GM18858 (cell line): ENCODE results near the gene ZCCHC4.

ENCODE experiments used
- ATAC-seq: cut with Tn5 transposase; IDR thresholded peaks from one replicate; pipeline ENCODE4 v1.9.1; 2021; ENCODE audit not compliant: unreplicated experiment

The ZCCHC4 gene, protein sequence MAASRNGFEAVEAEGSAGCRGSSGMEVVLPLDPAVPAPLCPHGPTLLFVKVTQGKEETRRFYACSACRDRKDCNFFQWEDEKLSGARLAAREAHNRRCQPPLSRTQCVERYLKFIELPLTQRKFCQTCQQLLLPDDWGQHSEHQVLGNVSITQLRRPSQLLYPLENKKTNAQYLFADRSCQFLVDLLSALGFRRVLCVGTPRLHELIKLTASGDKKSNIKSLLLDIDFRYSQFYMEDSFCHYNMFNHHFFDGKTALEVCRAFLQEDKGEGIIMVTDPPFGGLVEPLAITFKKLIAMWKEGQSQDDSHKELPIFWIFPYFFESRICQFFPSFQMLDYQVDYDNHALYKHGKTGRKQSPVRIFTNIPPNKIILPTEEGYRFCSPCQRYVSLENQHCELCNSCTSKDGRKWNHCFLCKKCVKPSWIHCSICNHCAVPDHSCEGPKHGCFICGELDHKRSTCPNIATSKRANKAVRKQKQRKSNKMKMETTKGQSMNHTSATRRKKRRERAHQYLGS

DNA sequence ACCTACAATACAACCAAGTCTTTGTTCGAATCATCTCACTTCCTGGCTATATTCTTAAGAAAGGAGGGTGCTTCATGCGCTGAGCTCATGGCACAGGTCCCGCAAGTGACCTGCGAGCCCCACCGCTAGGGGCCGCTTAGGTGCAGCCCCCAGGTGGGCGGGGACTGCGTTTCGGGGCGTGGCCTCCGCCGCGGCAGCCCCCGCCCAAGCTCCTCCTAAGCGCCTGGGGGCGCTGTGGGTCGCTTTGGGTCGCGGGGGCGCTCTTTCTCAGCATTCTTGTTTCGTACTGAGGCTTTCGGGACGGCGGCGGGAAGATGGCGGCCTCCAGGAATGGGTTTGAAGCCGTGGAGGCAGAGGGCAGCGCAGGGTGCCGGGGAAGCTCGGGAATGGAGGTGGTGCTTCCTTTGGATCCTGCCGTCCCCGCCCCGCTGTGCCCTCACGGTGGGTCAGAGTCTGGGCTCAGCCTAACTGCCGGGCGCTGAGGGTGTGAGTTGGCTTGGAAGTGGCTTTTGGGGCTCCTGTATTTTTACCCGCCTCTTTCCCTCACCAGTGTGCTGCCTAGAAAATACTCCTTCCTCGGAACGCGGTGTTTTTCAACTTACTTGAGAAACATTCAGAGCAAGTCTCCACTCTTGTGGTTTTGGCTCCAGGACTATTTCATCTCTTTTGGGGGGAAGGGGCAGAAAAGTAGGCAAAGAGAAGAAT, at the start of gene ZCCHC4:
ZCCHC4 (plus strand) TSS at position 279 of the 705 bp plus-strand sequence; CDS start at position 315, 36 bp downstream.
- ATAC-seq, result peak; percentile 82

DNA sequence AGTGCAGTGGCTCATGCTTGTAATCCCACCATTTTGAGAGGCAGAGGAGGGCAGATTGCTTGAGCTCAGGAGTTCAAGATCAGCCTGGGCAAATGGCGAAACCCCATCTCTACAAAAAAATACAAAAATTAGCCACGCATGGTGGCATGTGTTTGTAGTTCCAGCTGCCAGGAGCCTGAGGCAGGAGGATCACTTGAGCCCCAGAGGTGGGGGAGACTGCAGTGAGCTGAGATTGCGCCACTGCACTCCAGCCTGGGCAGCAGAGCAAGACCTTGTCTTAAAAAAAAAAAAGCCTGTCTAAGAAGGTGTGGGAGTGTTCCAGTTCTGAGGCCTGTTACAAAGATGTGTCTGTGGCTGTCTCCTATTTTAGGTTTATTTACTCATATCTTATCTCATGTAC, 40.7 kb upstream of the ZCCHC4 start:
- no peak for ATAC-seq

DNA sequence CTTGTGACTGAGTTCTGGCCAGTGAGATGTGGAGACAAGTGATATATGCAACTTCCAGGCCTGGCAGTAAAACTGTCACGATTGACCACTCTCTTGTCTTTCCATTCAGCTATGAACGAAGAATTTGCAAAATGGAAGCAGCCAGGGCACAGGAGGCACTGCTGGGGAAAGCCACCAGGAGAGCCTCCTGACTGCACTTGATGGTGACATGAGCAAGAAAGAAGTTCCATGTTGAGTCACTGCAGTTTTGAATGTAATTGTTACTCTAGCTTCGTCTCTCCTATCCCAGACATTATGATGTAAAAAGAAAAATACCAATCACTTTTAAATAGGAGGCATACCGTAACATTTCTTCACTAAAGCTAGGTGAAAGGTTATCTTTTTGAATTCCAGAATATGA, 32.4 kb upstream of the ZCCHC4 start:
- no peak for ATAC-seq

DNA sequence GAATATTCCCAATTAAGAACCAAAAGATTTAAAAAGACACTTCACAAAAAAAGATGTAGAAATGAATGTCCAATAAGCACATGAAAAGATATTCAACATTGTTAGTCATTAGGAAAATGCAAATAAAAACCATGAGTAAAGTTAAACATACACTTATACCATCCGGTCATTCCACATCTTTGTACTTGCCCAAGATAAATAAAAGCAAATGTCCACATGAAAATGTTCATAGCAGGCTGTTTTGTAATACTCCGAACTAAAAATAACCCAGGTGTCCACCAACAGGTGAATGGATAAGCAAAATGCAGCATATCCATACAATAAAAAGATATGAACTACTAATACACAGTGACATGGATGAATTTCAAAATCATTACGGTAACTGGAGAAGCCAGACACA, 28.6 kb upstream of the ZCCHC4 start:
- no peak for ATAC-seq

DNA sequence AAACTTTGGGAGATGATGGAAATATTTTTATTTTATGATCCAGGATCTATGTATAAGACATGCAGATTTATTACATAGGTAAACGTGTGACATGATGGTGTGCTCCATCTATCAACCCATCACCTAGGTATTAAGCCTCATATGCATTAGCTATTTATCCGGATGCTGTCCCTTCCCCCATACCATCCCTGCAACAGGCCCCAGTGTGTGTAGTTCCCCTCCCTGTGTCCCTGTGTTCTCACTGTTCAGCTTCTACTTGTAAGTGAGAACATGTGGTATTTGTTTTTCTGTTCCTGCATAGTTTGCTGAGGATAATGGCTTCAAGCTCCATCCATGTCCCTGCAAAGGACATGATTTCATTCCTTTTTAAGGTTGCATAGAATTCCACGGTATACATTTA, 28.1 kb upstream of the ZCCHC4 start:
- no peak for ATAC-seq

DNA sequence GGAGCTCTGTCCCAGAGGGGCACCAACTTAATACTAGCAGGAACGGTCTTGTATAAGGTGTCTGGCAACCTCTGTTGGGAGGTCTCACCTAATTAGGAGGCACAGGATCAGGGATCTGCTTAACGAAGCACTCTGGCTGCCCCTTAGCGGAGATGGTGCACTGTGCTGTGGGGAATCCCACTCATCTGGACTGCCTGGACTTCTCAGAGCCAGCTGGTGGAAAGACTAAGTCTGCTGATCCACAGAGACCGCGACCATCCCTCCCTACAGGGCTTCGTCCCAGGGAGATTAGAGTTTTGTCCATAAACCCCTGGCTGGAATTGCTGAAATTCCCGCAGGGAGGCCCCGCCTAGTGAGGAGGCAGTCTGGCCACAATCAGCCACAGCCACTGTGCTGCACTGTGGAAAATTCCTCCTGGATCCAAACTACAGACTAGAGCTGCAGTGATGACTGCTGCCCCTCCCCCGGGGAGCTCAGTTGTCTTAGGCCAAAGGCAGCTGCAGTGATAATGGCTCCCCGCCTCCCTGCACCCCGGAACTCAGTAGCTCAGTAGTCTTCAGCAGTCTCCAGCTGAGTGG, 22.0 kb upstream of the ZCCHC4 start:
- ATAC-seq, result no peak

DNA sequence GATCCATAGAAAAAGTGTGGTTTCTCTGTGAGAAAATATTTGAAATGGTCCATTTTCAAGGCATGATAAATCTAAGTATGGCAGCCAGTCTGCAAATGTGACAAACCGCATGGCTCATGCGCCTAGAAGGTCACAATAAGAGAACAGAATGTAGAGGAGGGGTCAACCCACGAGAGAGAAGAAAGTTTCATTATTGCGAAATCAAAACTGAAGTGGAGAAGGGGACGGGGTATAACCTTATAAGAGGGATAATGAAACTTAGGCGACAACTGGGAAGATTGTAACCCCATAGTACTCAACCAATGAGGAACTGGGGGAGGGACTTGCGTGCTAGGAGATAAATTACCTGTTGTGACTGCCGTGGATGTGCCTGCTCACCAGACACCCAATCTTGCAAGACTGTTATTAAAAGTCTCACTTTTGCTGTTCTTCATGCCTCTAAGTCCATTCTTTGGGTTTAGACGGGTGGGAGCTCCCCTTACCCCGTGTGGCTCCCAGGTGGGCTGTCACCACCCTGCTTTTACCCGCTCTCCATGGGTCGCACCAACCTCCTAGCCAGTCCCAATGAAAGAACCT, 21.3 kb upstream of the ZCCHC4 start:
- ATAC-seq, result no peak

DNA sequence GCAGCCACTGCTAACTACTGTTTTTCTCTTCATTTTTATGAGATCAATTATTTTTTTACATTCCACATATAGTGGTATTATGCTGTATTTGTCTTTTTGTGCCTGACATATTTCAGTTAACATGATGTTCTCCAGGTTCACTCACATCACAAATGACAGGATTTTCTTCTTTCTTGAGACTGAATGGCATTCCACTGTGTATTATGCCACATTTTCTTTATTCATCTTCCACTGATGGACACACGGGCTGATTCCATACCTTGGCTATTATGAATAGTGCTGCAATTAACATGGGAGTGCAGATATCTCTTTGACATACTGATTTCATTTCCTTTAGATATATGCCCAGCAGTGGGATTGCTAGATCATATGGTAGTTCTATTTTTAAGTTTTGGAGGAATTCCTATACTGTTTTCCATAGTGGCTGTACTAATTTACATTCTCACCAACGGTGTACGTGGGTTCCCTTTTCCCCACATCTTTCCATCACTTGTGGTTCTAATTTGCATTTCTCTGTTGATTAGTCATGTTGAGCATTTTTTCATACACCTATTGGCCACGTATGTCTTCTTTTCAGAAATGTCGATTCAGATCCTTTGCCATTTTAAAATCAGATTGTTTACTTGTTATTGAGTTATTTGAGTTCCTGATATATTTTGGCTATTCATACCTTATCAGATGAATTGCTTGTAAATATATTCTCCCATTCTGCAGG, 14.9 kb upstream of the ZCCHC4 start:
- peak; percentile 47 for ATAC-seq

DNA sequence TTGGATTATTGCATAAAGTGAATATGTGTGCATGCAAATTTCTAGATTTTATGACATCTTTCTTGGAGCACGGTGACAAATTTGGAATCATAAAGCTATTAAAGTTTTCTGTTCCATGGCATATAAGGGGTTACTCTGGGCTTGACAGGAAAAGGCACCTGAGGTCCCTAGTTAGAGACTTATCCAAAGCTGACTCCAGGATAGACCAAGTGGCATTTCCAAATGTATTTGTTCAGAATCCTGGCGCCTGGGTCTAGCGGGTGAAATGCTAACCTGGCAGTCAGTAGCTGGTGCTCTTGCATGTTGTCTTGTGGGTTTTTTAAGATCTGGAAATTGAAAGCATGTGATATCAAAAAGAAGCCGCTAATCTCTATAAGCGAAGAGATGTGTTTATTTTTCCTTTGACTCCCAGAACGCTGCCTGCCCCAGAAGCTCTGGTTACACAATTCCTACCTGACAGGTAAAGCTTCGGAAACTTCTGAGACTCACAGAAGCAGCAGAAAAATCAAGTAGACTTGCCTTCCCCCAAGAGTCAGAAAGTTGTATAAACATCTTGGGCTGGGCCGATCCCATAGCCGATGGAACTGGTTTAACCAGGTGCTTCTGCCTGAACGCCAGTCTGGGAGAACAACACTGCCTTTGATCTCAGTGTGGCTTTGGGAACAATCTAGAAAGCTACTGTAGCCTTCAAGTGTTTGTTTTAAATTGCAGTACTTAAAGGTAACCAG, 12.9 kb upstream of the ZCCHC4 start:
- ATAC-seq, result no peak

DNA sequence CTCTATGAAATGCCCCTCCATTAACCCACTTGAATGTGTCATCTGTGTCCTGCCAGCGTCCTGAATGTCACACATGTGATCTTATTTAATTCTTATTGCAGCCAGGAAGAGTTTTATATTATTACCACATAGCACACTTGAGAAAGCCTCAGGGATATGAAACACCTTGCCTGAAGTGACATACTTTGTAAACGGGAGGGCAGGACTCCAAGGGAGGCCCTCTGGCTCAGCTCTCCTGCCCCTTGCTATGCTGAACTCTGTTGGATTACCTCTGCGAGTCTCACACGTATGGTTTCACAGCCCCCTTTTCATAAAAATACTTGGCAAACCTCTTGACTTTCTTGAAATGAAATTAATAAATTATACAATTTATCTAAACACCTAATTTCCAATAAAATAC, 11.1 kb upstream of the ZCCHC4 start:
- ATAC-seq, result no peak

DNA sequence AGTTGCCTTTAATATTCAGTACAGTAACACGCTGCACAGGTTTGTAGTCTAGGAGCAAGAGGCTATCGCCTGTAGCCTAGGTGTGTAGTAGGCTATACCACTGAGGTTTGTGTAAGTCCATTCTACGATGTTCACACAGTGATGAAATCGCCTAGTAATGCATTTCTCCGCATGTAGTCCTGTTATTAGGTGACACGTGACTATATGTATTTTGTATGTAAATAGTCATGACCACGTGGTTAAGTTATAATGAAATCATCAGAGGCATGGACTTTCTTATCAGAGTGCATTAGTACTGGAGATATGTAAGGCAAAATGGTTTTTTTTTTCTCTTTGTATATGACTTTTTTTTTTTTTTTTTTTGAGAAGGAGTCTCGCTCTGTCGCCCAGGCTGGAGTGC, 9.9 kb upstream of the ZCCHC4 start:
- no peak for ATAC-seq

DNA sequence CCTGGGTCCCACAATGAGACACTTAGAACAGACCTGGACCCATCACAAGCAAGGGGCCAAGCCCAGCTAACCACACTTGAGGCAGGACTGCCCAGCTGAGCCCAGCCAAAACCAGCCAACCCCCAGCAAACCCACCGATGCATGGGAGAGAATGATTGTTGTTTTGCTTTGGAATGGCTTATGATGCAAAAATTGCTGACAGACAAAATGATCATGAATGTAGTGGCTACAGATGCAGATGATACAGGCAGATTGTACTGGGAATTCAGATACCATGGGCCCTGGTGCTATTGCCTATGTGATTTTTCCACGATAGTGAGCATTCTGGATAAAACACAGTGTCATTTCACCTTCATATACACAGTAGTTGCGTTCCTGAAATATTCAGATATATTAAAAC, 9.0 kb upstream of the ZCCHC4 start:
- ATAC-seq, result no peak

DNA sequence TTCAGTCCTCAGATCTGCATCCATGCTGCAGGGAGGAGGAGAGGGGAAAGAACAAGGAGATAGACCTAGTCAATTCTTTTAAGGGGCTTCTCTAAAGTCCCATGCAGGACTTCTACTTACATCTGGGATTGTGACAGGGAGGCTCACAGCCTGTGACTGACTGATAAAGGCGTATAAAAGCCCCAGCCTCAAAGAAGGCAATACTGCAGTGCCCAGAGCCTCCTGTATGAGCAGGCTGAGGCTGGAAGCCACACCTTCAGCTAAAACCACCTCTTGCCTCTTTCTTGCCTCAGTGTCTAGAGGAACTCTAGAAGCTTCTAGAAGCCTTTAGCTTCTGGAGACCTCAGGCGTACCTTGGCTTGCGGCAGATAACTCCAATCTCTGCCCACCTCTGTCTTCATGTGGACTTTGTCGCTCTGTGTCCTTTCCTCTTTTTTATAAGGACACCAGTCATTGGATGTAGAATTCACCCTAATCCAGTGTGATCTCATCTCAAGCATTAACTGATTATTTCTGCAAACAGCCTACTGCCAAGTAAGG, 6.0 kb upstream of the ZCCHC4 start:
- ATAC-seq, result no peak

DNA sequence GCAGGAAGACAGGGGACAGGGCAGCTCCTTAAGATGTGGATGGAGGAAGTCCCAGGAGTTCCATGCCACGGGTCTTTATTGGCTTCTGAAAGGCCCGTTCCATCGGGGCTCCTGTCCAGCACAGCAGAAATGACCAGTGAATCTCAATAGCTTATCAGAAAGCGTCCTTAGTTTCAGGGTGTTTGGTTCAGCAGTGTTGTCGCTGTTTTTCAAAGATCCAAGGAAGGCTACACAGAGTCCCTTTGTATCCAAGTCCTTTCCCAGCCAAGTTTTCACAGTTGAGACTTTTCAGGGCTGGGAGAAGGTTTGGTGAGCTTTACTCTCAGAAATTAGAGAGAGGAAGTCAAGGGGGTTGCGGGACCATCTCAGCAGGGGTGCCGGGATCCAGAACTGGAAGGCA, 5.0 kb upstream of the ZCCHC4 start:
- ATAC-seq, result no peak

DNA sequence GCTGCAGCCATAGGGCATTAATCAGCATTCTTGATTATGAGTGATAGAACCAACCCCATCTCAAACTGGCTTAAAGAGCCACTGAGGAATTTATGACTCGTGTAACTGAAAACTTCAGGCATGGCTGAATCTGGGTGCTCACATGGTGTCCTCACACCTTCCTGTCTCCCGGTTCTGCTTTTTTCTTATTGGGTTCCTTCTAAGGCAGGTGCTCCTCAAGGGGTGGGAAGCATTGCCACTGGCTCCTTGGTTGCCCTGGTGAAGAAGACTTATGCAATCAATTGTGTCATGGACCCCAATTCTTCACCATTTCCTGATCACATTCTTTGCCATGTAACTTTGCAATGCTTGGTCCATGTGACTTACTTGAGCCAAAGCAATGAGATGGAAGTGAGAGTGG, 4.3 kb upstream of the ZCCHC4 start:
- ATAC-seq, result no peak

DNA sequence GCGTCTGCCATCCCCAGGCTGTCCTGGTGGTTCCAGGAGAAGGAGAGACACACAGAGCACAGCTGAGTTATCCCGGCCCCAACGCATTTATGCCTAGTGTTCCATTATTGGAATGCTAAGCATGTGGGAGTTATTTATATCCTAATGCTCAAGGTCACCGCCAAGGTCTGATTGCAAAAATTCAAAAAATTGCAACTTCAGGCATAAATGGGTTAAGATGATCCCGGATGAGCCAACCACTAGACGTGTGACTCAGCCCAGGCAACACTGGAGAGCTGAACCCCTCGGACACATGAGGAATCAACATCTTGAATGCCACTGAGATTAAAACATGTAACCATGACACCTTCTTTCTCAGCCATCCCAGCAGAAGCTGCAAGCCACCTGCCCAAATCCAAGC, 3.8 kb upstream of the ZCCHC4 start:
- no peak for ATAC-seq

DNA sequence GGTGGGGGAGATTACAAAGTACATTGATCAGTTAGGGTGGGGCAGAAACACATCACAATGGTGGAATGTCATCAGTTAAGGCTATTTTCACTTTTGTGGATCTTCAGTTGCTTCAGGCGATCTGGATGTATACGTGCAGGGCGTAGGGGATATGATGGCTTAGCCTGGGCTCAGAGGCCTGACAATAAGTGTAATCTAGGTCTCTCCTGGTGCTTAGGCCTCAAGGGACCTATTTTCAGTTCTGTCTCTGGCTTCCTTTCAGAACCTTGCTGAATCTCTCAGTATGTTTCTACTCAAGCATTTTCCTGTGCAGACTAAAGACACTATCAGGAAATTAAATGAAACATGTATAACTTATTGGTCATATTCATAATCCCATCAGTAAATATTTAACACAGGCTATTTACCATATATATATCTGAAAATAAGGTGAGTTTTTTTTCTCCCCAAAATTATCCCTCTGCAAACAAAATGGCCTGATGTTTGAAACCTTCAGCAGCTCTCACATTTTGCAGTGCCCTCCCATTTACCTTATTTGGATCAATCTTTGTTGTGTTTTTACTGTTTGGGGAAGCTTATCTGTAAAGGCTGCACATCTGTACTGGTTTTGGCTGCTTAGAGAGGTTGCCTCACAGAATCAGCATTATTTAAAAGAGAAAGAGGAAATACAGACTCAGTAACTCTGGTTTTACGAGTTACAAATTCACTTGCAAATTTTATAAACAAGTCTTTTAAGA, 2.3 kb upstream of the ZCCHC4 start:
- peak; percentile 51 for ATAC-seq

DNA sequence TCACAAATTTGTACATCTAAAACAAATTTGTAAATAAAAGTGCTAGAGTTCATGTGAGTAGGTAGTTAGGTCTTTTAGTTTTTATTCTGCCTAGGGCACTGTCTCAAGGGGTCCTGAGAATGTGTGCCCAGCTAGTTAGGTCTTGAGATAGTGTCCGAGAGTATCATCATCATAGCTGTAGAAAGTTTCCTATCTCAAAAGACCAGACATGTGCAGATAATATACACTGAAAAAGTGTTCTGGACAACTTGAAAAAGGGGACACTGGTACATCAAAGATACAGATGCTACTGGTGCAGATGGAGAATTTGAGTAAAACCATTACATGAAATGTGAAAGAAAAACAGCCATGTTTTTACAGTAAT, 1.8 kb upstream of the ZCCHC4 start:
- ATAC-seq, result no peak

DNA sequence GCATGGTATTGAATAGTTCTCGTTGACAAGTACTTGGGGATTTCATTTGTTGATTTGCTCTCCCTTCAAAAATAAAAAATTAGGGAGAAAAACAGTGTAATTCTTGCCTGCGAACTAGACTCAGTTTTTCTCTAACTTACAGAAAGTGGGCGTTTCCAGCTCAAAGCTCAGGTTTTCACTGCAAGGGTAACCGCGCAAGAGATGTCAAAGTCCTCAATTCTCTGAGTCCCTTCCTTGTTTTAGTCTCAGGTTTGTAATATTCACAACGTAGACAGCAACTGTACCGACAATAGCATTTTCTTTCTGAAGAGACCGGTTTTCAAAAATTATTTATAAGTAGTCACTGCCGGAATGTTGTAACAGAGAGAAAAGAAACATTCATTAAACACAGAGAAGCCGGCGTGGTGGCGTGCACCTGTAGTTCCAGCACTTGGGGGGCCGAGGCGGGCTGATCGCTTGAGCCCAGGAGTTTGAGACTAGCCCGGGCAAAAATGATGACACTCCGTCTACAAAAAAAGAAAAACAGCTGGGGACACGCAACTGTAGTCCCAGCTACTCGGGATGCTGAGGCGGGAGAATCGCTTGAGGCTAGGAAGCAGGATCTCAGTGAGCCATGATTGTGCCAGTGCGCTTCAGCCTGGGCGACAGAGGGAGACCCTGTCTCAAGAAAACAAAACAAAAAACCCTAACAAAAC, 774 bp downstream of the ZCCHC4 start:
- ATAC-seq, result no peak
